NT2/D1 (cell line): ENCODE results near the gene SMURF1.

ENCODE experiments used
- SUZ12 ChIP-seq: IDR thresholded peaks from 2 replicates; pipeline ENCODE4 v1.6.1; 2011; ENCODE audit not compliant: insufficient read length, insufficient read depth; ENCODE audit errors: extremely low read depth
- ZNF274 ChIP-seq: IDR thresholded peaks from 2 replicates; pipeline ENCODE4 v1.6.1; 2011; ENCODE audit warnings: mild to moderate bottlenecking, low read depth, low read length

- TF ChIP-seq ZNF274: no peak
- TF ChIP-seq SUZ12: no peak
Measured at GRCh38 chr7:99021941-99022560, 121.9 kb downstream of the SMURF1 start.
